Measurements from ENCODE around the gene THEM5. TPM values are rescaled to one million over a fixed set of nuclear protein-coding genes. Genes with fewer than 3 reads are reported as not detected.

THEM5 gene
- total RNA-seq, 2 donors from 2014 or later, result 0.89 TPM; not detected in 1

DNA sequence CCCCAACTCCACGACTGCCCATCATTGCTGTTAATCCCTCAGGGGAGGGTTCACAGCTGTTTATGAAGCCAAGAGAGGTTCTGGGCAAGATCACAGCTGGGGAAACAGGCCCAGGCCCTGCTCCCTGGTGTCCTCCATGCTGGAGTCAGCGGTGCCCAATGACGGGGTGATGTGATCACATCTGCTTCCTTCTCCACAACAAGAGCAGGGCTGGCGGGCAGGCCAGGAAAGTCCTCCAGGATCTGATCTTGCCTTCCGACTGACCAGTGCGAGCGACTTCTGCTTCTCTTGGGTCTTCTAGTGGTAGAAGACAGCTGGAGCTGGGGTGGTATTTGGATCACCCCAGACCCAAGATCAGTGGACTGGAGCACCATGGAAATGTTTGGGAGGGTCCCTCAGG lies 47.3 kb downstream of the THEM5 start:
- ATAC-seq (no peak), DNase-seq (no peak)
- Mint-ChIP-seq H3K36me3 (ENCODE audit: low read depth) (peaks cover 7% of the 10 kb centered on the region), H3K4me3 (no peak overlapping the region), H3K27me3 (no peaks in the 10 kb centered on the region), H3K4me1 (peaks cover 36% of the 10 kb centered on the region), H3K27ac (peak overlapping the region; percentile 14)
- H3K9me3 ChIP-seq (ENCODE audit: control insufficient read depth, low read length, poor library complexity, severe bottlenecking), result no peaks in the 10 kb centered on the region

DNA sequence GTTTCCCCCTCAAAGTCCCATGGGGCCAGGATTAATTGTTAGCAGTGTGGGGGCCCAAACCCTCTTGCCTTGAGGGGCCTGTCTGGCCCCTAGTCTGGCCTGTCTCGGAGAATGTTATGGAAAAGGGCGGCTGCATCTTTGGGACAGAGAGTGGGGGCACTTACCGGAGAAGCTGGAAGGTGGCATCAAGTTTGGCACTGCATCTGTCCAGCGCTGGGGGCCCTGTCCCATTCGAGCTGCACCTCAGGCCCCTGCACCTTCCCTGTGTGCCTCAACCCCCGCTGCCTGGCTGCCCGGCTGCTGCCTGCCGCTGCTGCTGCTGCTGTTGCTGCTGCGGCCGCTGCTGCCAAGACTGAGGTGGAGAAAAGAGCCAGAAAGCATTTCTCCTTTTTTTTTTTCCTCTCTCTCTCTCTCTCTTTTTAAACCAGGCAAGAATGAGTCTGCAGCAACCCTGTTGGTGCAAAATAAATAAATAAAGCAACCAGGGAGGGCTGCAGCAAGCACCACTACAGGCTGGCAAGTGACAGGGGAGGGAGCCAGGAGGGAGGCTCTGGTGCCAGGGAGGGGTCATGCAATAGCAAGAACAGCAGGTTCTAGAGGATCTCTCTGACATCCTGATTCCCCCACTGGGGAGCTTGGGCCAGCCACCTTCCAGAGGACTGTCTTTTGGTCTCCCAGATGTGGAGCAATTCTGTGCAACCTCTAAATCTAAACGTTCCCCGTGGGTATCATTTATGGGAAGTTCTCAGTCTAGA lies 48.3 kb downstream of the THEM5 start, which contains the start of gene LINGO4:
TSS of gene LINGO4 (minus strand) at position 354 of the 755 bp plus-strand sequence. CDS start 2,715 bp downstream, outside the sequence.
- no peak for ATAC-seq

DNA sequence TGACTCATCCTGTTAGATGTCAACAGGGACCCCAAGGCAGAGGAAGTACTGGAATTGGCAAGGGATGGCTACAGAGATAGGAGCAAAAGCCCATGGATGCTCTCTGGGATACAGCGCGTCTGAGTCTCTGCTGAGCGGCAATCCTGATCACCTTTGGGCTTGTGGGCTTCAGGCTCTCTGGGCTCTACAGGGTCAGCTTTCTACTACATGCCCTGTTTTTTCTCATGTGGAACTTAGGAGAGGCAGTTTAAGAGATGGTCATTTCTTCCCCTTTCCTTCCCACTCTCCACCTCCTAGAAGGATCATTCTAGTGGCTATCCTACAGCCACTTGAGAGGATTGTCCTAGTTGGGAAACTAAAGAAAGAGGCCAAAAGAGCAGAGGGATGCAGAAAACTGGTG lies 49.6 kb downstream of the THEM5 start:
- ATAC-seq (no peak), DNase-seq (no peak)
- H3K27ac Mint-ChIP-seq, result peak overlapping the region; percentile 72

More for the DNA sequence above, 48.3 kb downstream of the THEM5 start, which contains the start of gene LINGO4:
- H3K27ac Mint-ChIP-seq, result peak within 1 kb of the TSS; percentile 72
- DNase-seq, result no peak
- no peaks in the 10 kb centered on the region for H3K9me3 ChIP-seq (ENCODE audit: control insufficient read depth, low read length, poor library complexity, severe bottlenecking)
- H3K4me3 Mint-ChIP-seq, result no peak within 1 kb of the TSS
- no peaks in the 10 kb centered on the region for H3K27me3 Mint-ChIP-seq
- H3K4me1 Mint-ChIP-seq, result peaks cover 41% of the 10 kb centered on the region
- H3K36me3 Mint-ChIP-seq (ENCODE audit: low read depth), result peaks cover 7% of the 10 kb centered on the region

DNA sequence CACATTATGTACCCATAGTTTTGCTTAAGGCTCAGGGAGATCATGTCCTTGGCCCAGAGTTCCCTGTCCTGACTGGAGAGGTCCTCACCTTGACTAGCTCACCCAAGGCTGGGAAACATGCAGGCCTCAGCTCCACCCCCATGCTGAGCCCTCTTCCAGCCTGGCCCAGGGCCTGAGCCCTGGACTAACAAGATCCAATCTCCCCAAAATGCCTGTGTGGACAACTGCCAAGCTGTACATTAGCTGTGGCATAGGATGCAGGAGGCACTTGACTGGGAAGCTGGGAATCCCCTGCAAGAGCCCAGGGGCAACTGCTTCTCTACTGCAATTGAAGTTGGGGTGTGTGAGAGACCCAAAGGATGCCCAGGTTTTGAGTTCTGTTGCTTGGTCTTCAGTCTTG lies 50.3 kb downstream of the THEM5 start:
- H3K27ac Mint-ChIP-seq, result peak overlapping the region; percentile 72
- H3K4me1 Mint-ChIP-seq, result peaks cover 41% of the 10 kb centered on the region
- no peak for ATAC-seq
- peaks cover 2% of the 10 kb centered on the region for H3K36me3 Mint-ChIP-seq (ENCODE audit: low read depth)
- no peaks in the 10 kb centered on the region for H3K27me3 Mint-ChIP-seq
- H3K4me3 Mint-ChIP-seq, result no peak overlapping the region
- no peaks in the 10 kb centered on the region for H3K9me3 ChIP-seq (ENCODE audit: control insufficient read depth, low read length, poor library complexity, severe bottlenecking)
- no peak for DNase-seq

More for the DNA sequence above, 49.6 kb downstream of the THEM5 start:
- Mint-ChIP-seq H3K4me1 (peaks cover 47% of the 10 kb centered on the region), H3K36me3 (ENCODE audit: low read depth) (peaks cover 5% of the 10 kb centered on the region), H3K4me3 (no peak overlapping the region), H3K27me3 (no peaks in the 10 kb centered on the region)
- no peaks in the 10 kb centered on the region for H3K9me3 ChIP-seq (ENCODE audit: control insufficient read depth, low read length, poor library complexity, severe bottlenecking)

DNA sequence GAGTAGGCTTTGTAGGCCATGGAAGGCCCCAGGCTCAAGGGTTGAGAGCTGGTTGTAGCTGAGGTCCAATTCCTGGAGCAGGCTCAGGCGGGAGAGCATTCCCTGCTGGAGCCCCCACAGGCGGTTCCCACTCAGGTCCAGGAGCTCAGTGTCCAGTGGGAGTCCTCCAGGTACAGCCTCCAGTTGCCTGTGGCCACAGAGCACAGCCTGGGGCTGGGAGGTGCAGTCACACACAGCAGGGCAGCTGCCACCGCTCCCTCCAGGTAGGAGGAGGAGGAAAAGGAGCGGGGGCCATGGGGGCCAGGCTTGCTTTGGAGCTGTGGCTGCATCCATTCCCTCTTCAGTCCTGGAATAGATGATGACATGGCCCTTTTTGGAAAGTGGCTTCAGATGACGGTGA lies 51.1 kb downstream of the THEM5 start:
- Mint-ChIP-seq H3K4me3 (no peak overlapping the region), H3K4me1 (peaks cover 36% of the 10 kb centered on the region), H3K27me3 (no peaks in the 10 kb centered on the region), H3K36me3 (ENCODE audit: low read depth) (peaks cover 2% of the 10 kb centered on the region), H3K27ac (no peak overlapping the region)
- no peaks in the 10 kb centered on the region for H3K9me3 ChIP-seq (ENCODE audit: control insufficient read depth, low read length, poor library complexity, severe bottlenecking)
- DNase-seq (no peak), ATAC-seq (no peak)

DNA sequence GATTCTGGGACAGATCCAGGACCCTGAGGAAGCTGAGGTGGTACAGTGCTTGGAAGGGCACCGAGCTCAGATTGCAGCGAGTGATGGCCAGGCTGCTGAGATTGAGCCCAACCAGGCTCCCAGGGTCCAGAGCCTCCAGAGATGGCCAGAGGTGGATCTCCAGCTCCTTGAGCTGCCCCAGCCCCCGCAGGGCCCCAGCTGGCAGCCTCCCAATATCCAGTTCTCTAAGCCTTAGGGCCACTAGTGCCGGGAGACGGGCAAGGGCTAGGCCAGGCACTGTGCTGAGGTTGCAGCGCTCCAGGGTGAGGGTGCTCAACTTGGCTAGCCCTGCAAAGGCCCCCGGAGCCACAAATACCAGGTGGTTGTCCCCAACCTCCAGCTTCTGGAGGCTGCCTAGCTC lies 51.7 kb downstream of the THEM5 start:
- ATAC-seq (no peak), DNase-seq (no peak)
- Mint-ChIP-seq H3K27ac (peak overlapping the region; percentile 59), H3K27me3 (no peaks in the 10 kb centered on the region), H3K36me3 (ENCODE audit: low read depth) (peaks cover 2% of the 10 kb centered on the region), H3K4me1 (peaks cover 37% of the 10 kb centered on the region), H3K4me3 (no peak overlapping the region)
- no peaks in the 10 kb centered on the region for H3K9me3 ChIP-seq (ENCODE audit: control insufficient read depth, low read length, poor library complexity, severe bottlenecking)

DNA sequence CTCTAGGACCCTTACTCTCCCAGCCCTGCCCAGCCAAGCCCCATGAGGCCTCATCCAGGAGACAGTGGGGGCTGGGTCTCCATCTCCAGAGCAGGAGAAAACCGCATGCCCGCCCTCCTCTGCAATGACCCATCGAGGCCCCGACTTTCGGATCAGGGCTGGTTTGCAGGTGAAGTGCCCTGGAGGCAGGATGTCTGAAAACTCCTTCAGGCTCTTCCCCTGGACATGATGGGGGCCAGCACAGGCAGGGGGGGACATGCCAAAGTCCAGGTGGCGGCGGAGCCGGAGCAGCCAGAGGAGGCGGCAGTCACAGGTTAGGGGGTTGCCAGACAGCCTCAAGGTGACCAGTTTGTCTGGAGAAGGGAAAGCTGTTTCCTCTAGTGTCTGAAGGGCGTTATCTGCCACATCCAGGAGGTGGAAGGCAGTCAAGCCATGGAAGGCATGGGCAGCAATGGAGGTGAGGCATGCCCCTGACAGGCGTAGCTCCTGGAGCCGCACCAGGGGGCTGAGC lies 52.1 kb downstream of the THEM5 start:
- Mint-ChIP-seq H3K36me3 (ENCODE audit: low read depth) (peaks cover 2% of the 10 kb centered on the region), H3K4me1 (peaks cover 41% of the 10 kb centered on the region), H3K4me3 (no peak overlapping the region), H3K27me3 (no peaks in the 10 kb centered on the region), H3K27ac (peak overlapping the region; percentile 59)
- no peaks in the 10 kb centered on the region for H3K9me3 ChIP-seq (ENCODE audit: control insufficient read depth, low read length, poor library complexity, severe bottlenecking)
- ATAC-seq, result no peak
- no peak for DNase-seq

DNA sequence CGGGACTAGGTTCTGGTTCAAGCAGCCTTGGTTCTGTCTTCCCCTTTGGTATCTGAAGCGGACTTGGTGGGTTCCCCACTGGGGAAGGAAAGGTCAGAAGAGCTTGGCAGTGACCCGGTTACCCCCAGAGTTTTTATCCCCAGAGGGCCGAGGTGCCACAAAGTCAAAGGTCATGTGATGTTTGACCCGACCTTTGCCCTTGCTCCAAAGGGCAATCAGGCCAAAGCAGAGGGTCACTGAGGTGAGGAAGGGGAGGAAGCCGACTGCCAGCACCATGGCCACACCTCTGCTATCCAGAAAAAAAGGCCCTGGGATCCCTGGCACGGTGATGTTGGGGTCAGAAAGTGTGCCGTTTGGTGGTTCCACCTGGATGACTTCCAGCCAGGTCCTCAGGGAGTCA lies 52.7 kb downstream of the THEM5 start:
- no peaks in the 10 kb centered on the region for H3K27me3 Mint-ChIP-seq
- DNase-seq (no peak), ATAC-seq (no peak)
- peak overlapping the region; percentile 71 for H3K4me3 Mint-ChIP-seq
- no peaks in the 10 kb centered on the region for H3K9me3 ChIP-seq (ENCODE audit: control insufficient read depth, low read length, poor library complexity, severe bottlenecking)
- H3K36me3 Mint-ChIP-seq (ENCODE audit: low read depth), result peaks cover 2% of the 10 kb centered on the region
- peaks cover 45% of the 10 kb centered on the region for H3K4me1 Mint-ChIP-seq
- peak overlapping the region; percentile 60 for H3K27ac Mint-ChIP-seq

DNA sequence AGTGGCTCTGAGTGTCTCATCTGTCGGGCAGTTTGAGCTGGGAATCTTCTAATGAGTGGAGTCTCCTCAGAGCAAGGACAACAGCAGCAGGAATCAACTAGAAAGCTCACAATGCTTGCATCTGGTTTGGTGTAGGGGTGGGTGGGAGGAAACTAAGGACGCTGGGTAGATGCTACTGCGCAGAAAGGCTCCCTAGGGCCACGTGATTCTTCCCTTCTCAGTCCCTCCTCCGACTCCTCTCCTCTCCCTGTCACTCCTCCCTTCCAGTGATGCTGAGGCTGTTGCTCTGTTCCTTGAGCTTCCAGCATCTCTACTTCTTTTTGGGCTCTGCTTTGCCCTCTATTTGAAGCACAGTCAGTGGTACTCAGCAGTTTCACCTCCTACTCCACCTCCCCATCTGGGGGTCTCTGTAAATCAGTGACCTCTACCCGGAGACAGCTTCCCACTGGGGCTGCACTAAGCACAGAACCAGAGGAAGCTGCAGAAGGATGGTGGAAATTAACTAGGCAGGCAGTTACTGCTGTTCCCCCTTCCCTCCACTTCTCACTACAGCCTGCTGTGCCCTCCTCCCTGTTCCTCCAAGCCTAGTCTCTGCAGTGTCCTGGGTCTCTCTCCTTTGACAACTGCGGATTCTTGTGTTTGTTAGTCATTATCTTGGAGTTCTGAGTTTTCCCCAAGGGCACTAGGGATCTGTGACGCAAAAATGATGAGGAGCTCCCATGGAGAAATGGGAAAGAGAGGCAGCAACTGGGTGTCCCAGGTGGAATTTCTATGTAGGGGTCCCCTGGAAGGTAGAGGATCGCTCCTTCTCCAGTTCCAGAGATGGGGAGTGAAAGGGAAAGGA lies 54.1 kb downstream of the THEM5 start:
- ATAC-seq, result no peak
- Mint-ChIP-seq H3K4me1 (peaks cover 40% of the 10 kb centered on the region), H3K27ac (peak overlapping the region; percentile 60), H3K4me3 (peak overlapping the region; percentile 71), H3K27me3 (no peaks in the 10 kb centered on the region), H3K36me3 (ENCODE audit: low read depth) (peaks cover 2% of the 10 kb centered on the region)
- DNase-seq, result no peak
- H3K9me3 ChIP-seq (ENCODE audit: control insufficient read depth, low read length, poor library complexity, severe bottlenecking), result no peaks in the 10 kb centered on the region

DNA sequence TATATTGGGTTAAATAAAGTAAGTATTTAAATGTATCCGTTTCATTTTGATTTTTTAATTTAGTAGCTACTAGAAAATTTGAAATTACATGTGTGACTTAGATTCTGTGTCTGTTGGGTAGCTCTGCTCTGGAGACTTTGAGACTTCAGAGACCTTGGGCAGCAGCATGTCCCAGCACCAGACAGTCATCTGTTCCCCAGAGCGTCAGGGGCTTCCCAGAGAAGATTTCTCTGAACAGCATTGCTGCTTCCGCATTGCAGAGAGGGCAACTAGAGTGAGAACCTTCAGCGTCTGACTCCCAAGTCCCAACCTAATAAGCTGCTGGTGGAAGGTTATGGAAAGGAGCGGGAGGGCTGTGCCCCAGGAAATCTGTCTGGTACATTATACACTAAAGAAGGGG lies 54.9 kb downstream of the THEM5 start:
- Mint-ChIP-seq H3K4me3 (no peak overlapping the region), H3K27me3 (no peaks in the 10 kb centered on the region), H3K4me1 (peaks cover 36% of the 10 kb centered on the region), H3K27ac (no peak overlapping the region), H3K36me3 (ENCODE audit: low read depth) (peaks cover 5% of the 10 kb centered on the region)
- H3K9me3 ChIP-seq (ENCODE audit: control insufficient read depth, low read length, poor library complexity, severe bottlenecking), result no peaks in the 10 kb centered on the region
- ATAC-seq, result no peak
- DNase-seq, result no peak

Other genes with a start within 250 kb of the THEM5 start
- gene SNX27, start 241.7 kb downstream of the THEM5 start, total RNA-seq, result 10 to 100 TPM; 19.6 to 22.8 TPM
- under 1 TPM in 1 of 2 donors, not detected in 1; 0.34 TPM for gene CELF3, start 136.9 kb downstream of the THEM5 start, total RNA-seq
- not detected for gene RIIAD1, start 132.2 kb downstream of the THEM5 start, total RNA-seq
- gene MRPL9, start 90.2 kb downstream of the THEM5 start, total RNA-seq, result 100 to 1,000 TPM in 1 of 2 donors, 10 to 100 TPM in 1; 99.8 to 124 TPM
- 10 to 100 TPM; 11.3 to 17.7 TPM for gene TDRKH, start 63.2 kb downstream of the THEM5 start, total RNA-seq
- gene LINGO4, start 48.3 kb downstream of the THEM5 start, total RNA-seq, result 1 to 10 TPM in 1 of 2 donors, under 1 TPM in 1; 0.77 to 1.6 TPM
- 10 to 100 TPM; 38.4 to 42.5 TPM for gene RORC, start 21.9 kb downstream of the THEM5 start, total RNA-seq
- 1 to 10 TPM; 1.9 to 2.3 TPM for gene C2CD4D, start 13.9 kb downstream of the THEM5 start, total RNA-seq
- gene THEM4, start 55.8 kb upstream of the THEM5 start, total RNA-seq, result 10 to 100 TPM; 42.2 to 57.3 TPM
- 100 to 1,000 TPM; 317 to 349 TPM for gene S100A10, start 140.1 kb upstream of the THEM5 start, total RNA-seq
- 100 to 1,000 TPM in 1 of 2 donors, 10 to 100 TPM in 1; 76.4 to 117 TPM for gene S100A11, start 183.3 kb upstream of the THEM5 start, total RNA-seq
- not detected for gene TCHHL1, start 235.4 kb upstream of the THEM5 start, total RNA-seq

All from T-helper 17 cell (primary cell).